GM12878 (cell line): ENCODE data around the gene MAD1L1. TPM values are rescaled to one million over a fixed set of nuclear protein-coding genes. Genes with fewer than 3 reads are reported as not detected.

Experiments
- ATAC-seq: fragments of 200-7000 bp; cut with Tn5 transposase; 3 replicates; pipeline ENCODE4 v1.9.1; 2020; ENCODE audit warnings: mild to moderate bottlenecking, moderate library complexity
- BruUV-seq: library from RNA; stranded (reverse); fragments of 400-500 nt; replicated peaks from 2 replicates; lab custom pipeline; 2021; lab: Mats Ljungman, UMichigan
- CTCF ChIA-PET: fragments of 300-600 bp; sonication (Branson Sonifier 250); formaldehyde crosslinking; extraction: SDS; loops from one replicate; lab custom pipeline; 2021; ENCODE audit warnings: inconsistent platforms; lab: Yijun Ruan, JAX
- POLR2A ChIA-PET: fragments of 350-600 bp; formaldehyde crosslinking; extraction: SDS; loops from one replicate; lab custom pipeline; 2021; ENCODE audit warnings: inconsistent platforms; lab: Charles Lee
- RAD21 ChIA-PET: fragments of 300-600 bp; sonication (Branson Sonifier 250); formaldehyde crosslinking; loops from one replicate; lab custom pipeline; 2023; ENCODE audit warnings: antibody characterized with exemption; ENCODE audit not compliant: unreplicated experiment; lab: Charles Lee
- SMC1A ChIA-PET: fragments of 300-600 bp; sonication (Branson Sonifier 250); formaldehyde crosslinking; loops from one replicate; lab custom pipeline; 2023; ENCODE audit not compliant: unreplicated experiment, uncharacterized antibody; lab: Charles Lee
- DNase-seq: peaks from one replicate; pipeline ENCODE4 v3.0.0-alpha.2; 2011; ENCODE audit warnings: low read depth, low spot score
- FAIRE-seq: peaks from 3 replicates; lab custom pipeline; 2011; peaks lifted over from hg19 to GRCh38; lab: Jason Lieb, UNC
- H2AFZ ChIP-seq: 2 replicates; pipeline ENCODE4 v1.6.0; 2011; ENCODE audit warnings: low read depth, low read length, control low read depth; ENCODE audit not compliant: control insufficient read depth
- H3K27ac ChIP-seq: 2 replicates; pipeline ENCODE4 v1.5.1; 2011; ENCODE audit warnings: control low read depth; ENCODE audit not compliant: control insufficient read depth, insufficient read depth
- H3K27me3 ChIP-seq, 2 experiments: replicated peaks in 1 of 2; 2 replicates each; pipeline versions ENCODE4 v1.6.0 to v1.6.1; 2011; ENCODE audit warnings: low read length in 1 of 2; ENCODE audit not compliant: control insufficient read depth in 2 of 2, insufficient read depth in 2 of 2
- H3K36me3 ChIP-seq, 2 experiments: 2 replicates each; pipeline ENCODE4 v1.5.1; 2011; ENCODE audit warnings: low read length in 1 of 2; ENCODE audit not compliant: control insufficient read depth in 2 of 2, insufficient read depth in 2 of 2
- H3K4me1 ChIP-seq: 2 replicates; pipeline ENCODE4 v1.6.1; 2011; ENCODE audit warnings: mild to moderate bottlenecking, low read length, moderate library complexity, mixed read lengths; ENCODE audit not compliant: control insufficient read depth, insufficient read depth
- H3K4me2 ChIP-seq: 2 replicates; pipeline ENCODE4 v1.6.0; 2011; ENCODE audit warnings: control low read depth; ENCODE audit not compliant: control insufficient read depth, insufficient read depth
- H3K4me3 ChIP-seq: fragments of 200-600 bp; sonication (generic); 2 replicates; pipeline ENCODE4 v1.5.1; 2016
- H3K79me2 ChIP-seq: 2 replicates; pipeline ENCODE4 v1.6.0; 2011; ENCODE audit warnings: low read length; ENCODE audit not compliant: control insufficient read depth, insufficient read depth
- H3K9ac ChIP-seq: 2 replicates; pipeline ENCODE4 v1.8.0; 2011; ENCODE audit warnings: low read length, control low read depth, mixed read lengths; ENCODE audit not compliant: control insufficient read depth, insufficient read depth
- H3K9me3 ChIP-seq: replicated peaks from 3 replicates; pipeline ENCODE4 v1.5.1; 2011; ENCODE audit warnings: mild to moderate bottlenecking, low read length; ENCODE audit not compliant: control insufficient read depth, insufficient read depth
- H4K20me1 ChIP-seq: 2 replicates; pipeline ENCODE4 v1.6.0; 2011; ENCODE audit not compliant: control insufficient read depth, insufficient read depth
- CEBPZ ChIP-seq: fragments of 150-350 bp; IDR thresholded peaks from 2 replicates; pipeline ENCODE4 v1.6.1; 2016; ENCODE audit warnings: low read depth, low read length
- CHD1 ChIP-seq: IDR thresholded peaks from 2 replicates; pipeline ENCODE4 v1.6.1; 2012; ENCODE audit warnings: low read depth, low read length, improper control_type of control experiment
- ETV6 ChIP-seq, 2 experiments: fragments of 450-650 bp in 1 of 2; IDR thresholded peaks in 1 of 2; conservative IDR thresholded peaks in 1 of 2; 2 replicates each; pipeline ENCODE4 v1.6.1; 2014; ENCODE audit warnings: antibody characterized with exemption in 1 of 2, borderline replicate concordance in 1 of 2, low read depth in 1 of 2, mild to moderate bottlenecking in 1 of 2, moderate library complexity in 1 of 2
- FOS ChIP-seq: IDR thresholded peaks from 3 replicates; pipeline ENCODE4 v1.6.1; 2011; ENCODE audit warnings: borderline replicate concordance; ENCODE audit not compliant: insufficient read length; ENCODE audit errors: extremely low read depth
- GATAD2B ChIP-seq: fragments of 450-650 bp; conservative IDR thresholded peaks from 2 replicates; pipeline ENCODE4 v1.6.1; 2017; ENCODE audit warnings: low read depth, mild to moderate bottlenecking, moderate library complexity
- HCFC1 ChIP-seq: fragments of 150-350 bp; IDR thresholded peaks from 2 replicates; pipeline ENCODE4 v1.6.1; 2014; ENCODE audit warnings: low read length
- IRF4 ChIP-seq: IDR thresholded peaks from 2 replicates; pipeline ENCODE4 v1.6.1; 2011; ENCODE audit warnings: low read depth, low read length
- IRF5 ChIP-seq: fragments of 450-650 bp; IDR thresholded peaks from 2 replicates; pipeline ENCODE4 v1.6.1; 2017; ENCODE audit warnings: borderline replicate concordance
- KDM1A ChIP-seq: fragments of 200-600 bp; sonication (generic); IDR thresholded peaks from 2 replicates; pipeline ENCODE4 v1.6.1; 2016; ENCODE audit warnings: borderline replicate concordance
- MEF2A ChIP-seq: IDR thresholded peaks from 2 replicates; pipeline ENCODE4 v1.6.1; 2011; ENCODE audit warnings: low read depth, mild to moderate bottlenecking, low read length, moderate library complexity; ENCODE audit not compliant: insufficient read depth
- PAX5 ChIP-seq: IDR thresholded peaks from 2 replicates; pipeline ENCODE4 v1.6.1; 2011; ENCODE audit warnings: low read depth, low read length, borderline replicate concordance
- POLR2AphosphoS2 ChIP-seq: IDR thresholded peaks from 2 replicates; pipeline ENCODE4 v1.6.1; 2011; ENCODE audit warnings: low read depth, mild to moderate bottlenecking, low read length, improper control_type of control experiment, moderate library complexity
- SMC3 ChIP-seq: IDR thresholded peaks from 2 replicates; pipeline ENCODE4 v1.6.1; 2011; ENCODE audit warnings: low read length, improper control_type of control experiment, borderline replicate concordance
- SUZ12 ChIP-seq: fragments of 200-600 bp; sonication (generic); IDR thresholded peaks from one replicate; pipeline ENCODE4 v1.6.1; 2018; ENCODE audit warnings: antibody characterized with exemption, mild to moderate bottlenecking; ENCODE audit not compliant: unreplicated experiment
- TBL1XR1 ChIP-seq: IDR thresholded peaks from 2 replicates; pipeline ENCODE4 v1.6.1; 2012; ENCODE audit warnings: low read depth, low read length, improper control_type of control experiment
- ZNF592 ChIP-seq: fragments of 450-650 bp; IDR thresholded peaks from 2 replicates; pipeline ENCODE4 v1.6.1; 2017; ENCODE audit warnings: mild to moderate bottlenecking, moderate library complexity
- WGBS: methylation state at CpG from one replicate; pipeline ENCODE4 v1.1.6; 2016; ENCODE audit warnings: low lambda C conversion rate; ENCODE audit not compliant: insufficient replicate concordance, insufficient coverage; ENCODE audit errors: missing lambda C conversion rate; 5-methylcytosine and 5-hydroxymethylcytosine counted together
- in situ Hi-C: fragments of 300-500 bp; cut with MboI; formaldehyde crosslinking; loops from 9 replicates; pipeline ENCODE4 v1.14.3; 2018; ENCODE audit warnings: mixed read lengths
- intact Hi-C: fragments of 100-400 bp; cut with micrococcal nuclease; formaldehyde crosslinking; loops from one replicate; pipeline ENCODE4 v1.14.2; 2022; ENCODE audit not compliant: unreplicated experiment
- polyA plus RNA-seq, 11 experiments: library from polyadenylated mRNA; depleted of rRNA in 4 of 11; unstranded in 6 of 11; stranded (reverse) in 5 of 11; fragments of >200 nt; fragmentation: Nextera tagmentation in 4 of 11; fragmentation: Illumina TruSeq in 1 of 11; extraction: Ambion mirVana in 4 of 11; extraction: Trizol in 1 of 11; gene quantifications; 1 replicate in 1 of 11; 2 replicates in 10 of 11; pipeline versions ENCODE4 v1.2.1 to v1.2.3, GENCODE V29; 2011 to 2016; ENCODE audit warnings: inconsistent platforms in 2 of 11, missing spikeins in 2 of 11, low read depth in 1 of 11
- total RNA-seq, 4 experiments: library from RNA; depleted of rRNA in 3 of 4; stranded (reverse); fragments of >200 nt in 3 of 4; fragmentation: Illumina TruSeq in 1 of 4; extraction: Trizol in 1 of 4; gene quantifications; 2 replicates each; pipeline versions ENCODE4 v1.2.1 to v1.2.3, GENCODE V29; 2013 to 2021

Gene MAD1L1
- total and polyA plus RNA-seq, 10 of the 15 experiments (the other 5 are each of a cell fraction or from before 2014, with no cell fraction given) = 2.2 to 76.8 (median 38.3) TPM

- H3K9ac ChIP-seq = no peak overlapping the region
- ChIA-PET SMC1A (no interaction called here), RAD21 (no interaction called here), CTCF (no interaction called here), POLR2A (no interaction called here)
- H2AFZ ChIP-seq = no peak overlapping the region
- no peaks in the 10 kb centered on the region for H3K27me3 ChIP-seq
- no peaks in the 10 kb centered on the region for H4K20me1 ChIP-seq
- FAIRE-seq (no peak), ATAC-seq (no peak), DNase-seq (no peak)
- no peak overlapping the region for H3K4me2 ChIP-seq
- WGBS = 84% methylated on average over 22 of the region's 22 CpGs
- no peaks in the 10 kb centered on the region for H3K9me3 ChIP-seq
- in situ Hi-C loops = no loop called here
- H3K36me3 ChIP-seq = peaks cover 0 to 7% of the 10 kb centered on the region in 2 experiments; a peak in 2 of 4 replicates
- no peaks in the 10 kb centered on the region; the same call in 1 of the 2 replicates for H3K4me1 ChIP-seq
- no peak overlapping the region for H3K4me3 ChIP-seq
- no peaks in the 10 kb centered on the region for H3K79me2 ChIP-seq
- H3K27ac ChIP-seq = no peak overlapping the region
- intact Hi-C loops = no loop called here
- no TSS peak for BruUV-seq
- TF ChIP-seq IRF5 (no peak), GATAD2B (no peak), PAX5 (no peak), ZNF592 (no peak), IRF4 (no peak), FOS (no peak), TBL1XR1 (no peak), KDM1A (no peak), ETV6 (conservative IDR thresholded peaks at IDR 0.05 in 1 of 2, IDR thresholded peaks at IDR 0.05 in 1 of 2; ENCODE audit: borderline replicate concordance in 1 of 2, low read depth in 1 of 2) (no peak), CEBPZ (no peak), POLR2AphosphoS2 (no peak), SUZ12 (no peak), MEF2A (no peak), SMC3 (no peak), CHD1 (no peak), HCFC1 (no peak)
These were observed 285.0 kb downstream of the MAD1L1 start for GRCh38 chr7:1947586-1948217.
